ENCODE results near the gene USP10. TPM values are rescaled to one million over a fixed set of nuclear protein-coding genes. Genes with fewer than 3 reads are reported as not detected.

Gene USP10
- total and polyA plus RNA-seq, 2 donors (not counting 3 experiments of a cell fraction or from before 2014, with no cell fraction given), result 84.0 to 115 TPM

- Histone ChIP-seq H3K9ac (replicated peaks; ENCODE audit: extremely low read depth, insufficient read depth, low read length) (no peak overlapping the region), H3K27ac (ENCODE audit: insufficient read depth, low read depth, low read length) (no peak overlapping the region), H3K4me3 (replicated peaks in 1 of 3; ENCODE audit: insufficient read depth in 1 of 3, low read depth in 1 of 3, low read length in 3 of 3) (no peak overlapping the region), H2AFZ (ENCODE audit: low read depth, low read length) (no peak overlapping the region), H4K20me1 (replicated peaks; ENCODE audit: control insufficient read depth, extremely low read depth, insufficient read depth, low read length) (no peaks in the 10 kb centered on the region), H3K4me1 (ENCODE audit: control insufficient read depth, extremely low read depth, insufficient read depth, low read length) (no peaks in the 10 kb centered on the region), H3K36me3 (ENCODE audit: control insufficient read depth in 2 of 2, extremely low read depth in 1 of 2, insufficient read depth in 2 of 2, low read length in 2 of 2) (no peaks in the 10 kb centered on the region), H3K79me2 (ENCODE audit: control insufficient read depth, insufficient read depth, low read length) (no peaks in the 10 kb centered on the region), H3K27me3 (ENCODE audit: control insufficient read depth in 2 of 2, insufficient read depth in 2 of 2, low read length in 2 of 2) (peaks cover 2 to 6% of the 10 kb centered on the region in 2 experiments), H3K9me1 (replicated peaks; ENCODE audit: control insufficient read depth, extremely low read depth, insufficient read depth, low read length) (no peaks in the 10 kb centered on the region), H3K9me3 (replicated peaks; ENCODE audit: control insufficient read depth, insufficient read depth, low read length) (no peaks in the 10 kb centered on the region), H3K4me2 (ENCODE audit: insufficient read depth, low read length) (no peak overlapping the region)
- DNase-seq (ENCODE audit: low read depth, low spot score) (no peak), FAIRE-seq (no peak)
- dilution Hi-C loops (cut with MboI; ENCODE audit: extremely low pct_ligation_motif_present, low sequenced_read_pairs), result no loop called here
- intact Hi-C loops (cut with micrococcal nuclease), result no loop called here
- TF ChIP-seq FOS (IDR thresholded peaks at IDR 0.05; ENCODE audit: borderline replicate concordance, insufficient read depth, low read length), result no peak
- no peak for TF ChIP-seq EZH2 (IDR thresholded peaks at IDR 0.05; ENCODE audit: borderline replicate concordance, low read depth, low read length, severe bottlenecking)
- no peak for TF ChIP-seq JUN (IDR thresholded peaks at IDR 0.05; ENCODE audit: borderline replicate concordance, insufficient read depth, insufficient read length, low read depth)
- no peak for TF ChIP-seq GATA2 (IDR thresholded peaks at IDR 0.05; ENCODE audit: insufficient read depth, insufficient read length, low read depth, low read length)
- ChIA-PET POLR2A (no interaction called here), CTCF (interaction anchor here (1.2 to 4.1 kb wide), 10 partner anchors 9 to 80 kb away, joined by 7 to 135 read pairs (median 26); no protein-coding TSS in a partner anchor)
- BruUV-seq (replicated peaks), result no TSS peak
These were observed 26.6 kb upstream of the USP10 start for GRCh38 chr16:84673203-84673535.

DNA sequence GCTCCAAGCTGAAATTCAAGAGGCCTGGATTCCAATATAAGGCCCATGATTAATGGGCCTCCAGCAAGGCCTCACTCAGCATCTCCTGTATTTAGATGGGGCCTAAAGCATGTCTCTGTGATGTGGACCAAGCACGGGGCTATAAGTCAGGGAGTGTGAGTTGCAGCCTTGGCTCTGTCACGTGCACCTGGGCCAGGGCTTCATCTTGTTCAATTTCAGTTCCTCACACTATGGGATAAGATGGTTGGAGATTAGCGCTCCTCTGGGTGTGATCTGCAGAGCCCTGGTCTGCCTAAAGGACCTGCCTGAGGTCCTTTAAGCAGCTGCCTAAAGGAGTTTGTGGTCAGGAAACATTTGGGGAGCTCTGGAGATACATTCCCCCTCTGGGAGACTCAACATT is 26.2 kb upstream of the USP10 start:
- Histone ChIP-seq H3K36me3 (ENCODE audit: control insufficient read depth in 2 of 2, extremely low read depth in 1 of 2, insufficient read depth in 2 of 2, low read length in 2 of 2) (no peaks in the 10 kb centered on the region), H3K27me3 (ENCODE audit: control insufficient read depth in 2 of 2, insufficient read depth in 2 of 2, low read length in 2 of 2) (peaks cover 2 to 6% of the 10 kb centered on the region in 2 experiments), H3K9ac (replicated peaks; ENCODE audit: extremely low read depth, insufficient read depth, low read length) (no peak overlapping the region), H3K9me1 (replicated peaks; ENCODE audit: control insufficient read depth, extremely low read depth, insufficient read depth, low read length) (no peaks in the 10 kb centered on the region), H3K4me3 (replicated peaks in 1 of 3; ENCODE audit: insufficient read depth in 1 of 3, low read depth in 1 of 3, low read length in 3 of 3) (no peak overlapping the region), H4K20me1 (replicated peaks; ENCODE audit: control insufficient read depth, extremely low read depth, insufficient read depth, low read length) (no peaks in the 10 kb centered on the region), H3K27ac (ENCODE audit: insufficient read depth, low read depth, low read length) (no peak overlapping the region), H3K4me1 (ENCODE audit: control insufficient read depth, extremely low read depth, insufficient read depth, low read length) (no peaks in the 10 kb centered on the region), H3K4me2 (ENCODE audit: insufficient read depth, low read length) (no peak overlapping the region), H3K79me2 (ENCODE audit: control insufficient read depth, insufficient read depth, low read length) (no peaks in the 10 kb centered on the region), H2AFZ (ENCODE audit: low read depth, low read length) (no peak overlapping the region), H3K9me3 (replicated peaks; ENCODE audit: control insufficient read depth, insufficient read depth, low read length) (no peaks in the 10 kb centered on the region)
- dilution Hi-C loops (cut with MboI; ENCODE audit: extremely low pct_ligation_motif_present, low sequenced_read_pairs), result no loop called here
- ChIA-PET CTCF (interaction anchor here (1.6 to 4.1 kb wide), 9 partner anchors 8 to 79 kb away, joined by 9 to 135 read pairs (median 38); no protein-coding TSS in a partner anchor), POLR2A (no interaction called here)
- DNase-seq (ENCODE audit: low read depth, low spot score) (no peak), FAIRE-seq (no peak)
- TF ChIP-seq MAX (IDR thresholded peaks at IDR 0.05; ENCODE audit: insufficient read depth, insufficient read length) (no peak), GATA2 (IDR thresholded peaks at IDR 0.05; ENCODE audit: insufficient read depth, insufficient read length, low read depth, low read length) (no peak), POLR2AphosphoS5 (IDR thresholded peaks at IDR 0.05; ENCODE audit: insufficient read depth, low read depth, low read length) (no peak), EZH2 (IDR thresholded peaks at IDR 0.05; ENCODE audit: borderline replicate concordance, low read depth, low read length, severe bottlenecking) (no peak), FOS (IDR thresholded peaks at IDR 0.05; ENCODE audit: borderline replicate concordance, insufficient read depth, low read length) (no peak), CTCF (IDR thresholded peaks at IDR 0.05; ENCODE audit: extremely low read depth in 1 of 2, insufficient read depth in 1 of 2, low read depth in 1 of 2, low read length in 2 of 2) (no peak), MYC (IDR thresholded peaks at IDR 0.05; ENCODE audit: low read depth, low read length) (no peak), POLR2A (IDR thresholded peaks at IDR 0.05; ENCODE audit: low read depth, low read length) (no peak), JUN (IDR thresholded peaks at IDR 0.05; ENCODE audit: borderline replicate concordance, insufficient read depth, insufficient read length, low read depth) (no peak)
- intact Hi-C loops (cut with micrococcal nuclease), result no loop called here
- BruUV-seq (replicated peaks), result no TSS peak

All from endothelial cell of umbilical vein (primary cell).